ENCODE data around the gene SSR2.

- TF ChIP-seq CTCF (optimal IDR thresholded peaks at IDR 0.05 in 1 of 3, IDR thresholded peaks at IDR 0.05 in 1 of 3, conservative IDR thresholded peaks at IDR 0.05 in 1 of 3; ENCODE audit: extremely low read depth in 1 of 3, insufficient read depth in 2 of 3, low read length in 3 of 3), result no peak
- TF ChIP-seq EZH2 (IDR thresholded peaks at IDR 0.05; ENCODE audit: low read length), result no peak
These were observed 22.1 kb upstream of the SSR2 start for GRCh38 chr1:156042828-156043227.
